ENCODE data around the gene ZNF580. TPM values are rescaled to one million over a fixed set of nuclear protein-coding genes. Genes with fewer than 3 reads are reported as not detected.

The ZNF580 gene
- total and polyA plus RNA-seq, 2 of the 13 experiments (the other 11 are each of a cell fraction or from before 2014, with no cell fraction given), result 4.4 to 6.0 TPM

GRCh38 chr19:55643003-55643886 is 2.4 kb downstream of the ZNF580 start, which contains the start of gene ZNF581 (continued):
- peak; percentile 73 for TF ChIP-seq ZNF687 (CRISPR knock-in tag; IDR thresholded peaks at IDR 0.05)
- TF ChIP-seq NCOR1 (IDR thresholded peaks at IDR 0.05; ENCODE audit: borderline replicate concordance, low read length), result no peak; the same call in 1 of the 2 replicates
- TF ChIP-seq AGO2 (optimal IDR thresholded peaks at IDR 0.05; ENCODE audit: low read depth, low read length), result peak; percentile 92
- TF ChIP-seq ZNF350 (CRISPR knock-in tag; IDR thresholded peaks at IDR 0.05; ENCODE audit: borderline replicate concordance, low read depth), result peak; percentile 69
- TF ChIP-seq MAFK (conservative IDR thresholded peaks at IDR 0.05 in 1 of 2, IDR thresholded peaks at IDR 0.05 in 1 of 2; ENCODE audit: low read length in 2 of 2), result no peak
- no peak for TF ChIP-seq STAT6 (CRISPR knock-in tag; IDR thresholded peaks at IDR 0.05; ENCODE audit: borderline replicate concordance)
- no peak for TF ChIP-seq TMF1 (CRISPR knock-in tag; IDR thresholded peaks at IDR 0.05; ENCODE audit: low read depth)
- no peak for TF ChIP-seq ZNF556 (CRISPR knock-in tag; IDR thresholded peaks at IDR 0.05; ENCODE audit: borderline replicate concordance)
- TF ChIP-seq ELF4 (CRISPR knock-in tag; IDR thresholded peaks at IDR 0.05; ENCODE audit: borderline replicate concordance), result peak; percentile 14; the same call in 1 of the 2 replicates
- TF ChIP-seq ZNF780A (CRISPR knock-in tag; IDR thresholded peaks at IDR 0.05), result no peak
- peak; percentile 12; the same call in 1 of the 2 replicates for TF ChIP-seq FOXP4 (CRISPR knock-in tag; IDR thresholded peaks at IDR 0.05)
- TF ChIP-seq PRMT3 (CRISPR knock-in tag; IDR thresholded peaks at IDR 0.05; ENCODE audit: borderline replicate concordance, low read depth), result no peak
- 0 out of 2 replicates have a peak, but pooled peaks have one; percentile 32 for TF ChIP-seq ZNF713 (CRISPR knock-in tag; IDR thresholded peaks at IDR 0.05)
- TF ChIP-seq TAF1 (CRISPR knock-in tag; IDR thresholded peaks at IDR 0.05), result peak; percentile 80
- TF ChIP-seq ZNF850 (CRISPR knock-in tag; conservative IDR thresholded peaks at IDR 0.05), result no peak
- no peak for TF ChIP-seq DDIT3 (CRISPR knock-in tag; IDR thresholded peaks at IDR 0.05)
- no peak for TF ChIP-seq ZFP41 (CRISPR knock-in tag; IDR thresholded peaks at IDR 0.05; ENCODE audit: borderline replicate concordance)
